HG02884 (cell line): ENCODE measurements around the gene B4GALT1.

Experiments used
- ATAC-seq: cut with Tn5 transposase; IDR thresholded peaks from one replicate; pipeline ENCODE4 v1.9.1; 2021; ENCODE audit warnings: mild to moderate bottlenecking, moderate library complexity; ENCODE audit not compliant: unreplicated experiment

Gene B4GALT1

DNA sequence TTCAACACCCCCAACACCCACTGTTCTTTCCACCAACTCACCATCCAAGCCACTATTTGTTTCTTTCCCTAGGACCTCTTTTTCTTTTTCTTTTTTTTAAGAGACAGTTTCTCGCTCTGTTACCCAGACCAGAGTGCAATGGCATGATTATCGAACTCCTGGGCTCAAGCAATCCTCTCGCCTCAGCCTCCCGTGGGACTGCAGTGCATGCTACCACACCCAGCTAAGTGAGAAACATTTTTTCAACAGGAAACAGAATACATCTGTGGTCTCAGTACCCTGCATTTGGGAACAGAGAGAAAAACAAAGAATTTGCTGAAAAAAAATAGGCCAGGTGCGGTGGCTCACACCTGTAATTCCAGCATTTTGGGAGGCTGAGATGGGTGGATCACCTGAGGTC lies 24.6 kb downstream of the B4GALT1 start:
- peak; percentile 36 for ATAC-seq

DNA sequence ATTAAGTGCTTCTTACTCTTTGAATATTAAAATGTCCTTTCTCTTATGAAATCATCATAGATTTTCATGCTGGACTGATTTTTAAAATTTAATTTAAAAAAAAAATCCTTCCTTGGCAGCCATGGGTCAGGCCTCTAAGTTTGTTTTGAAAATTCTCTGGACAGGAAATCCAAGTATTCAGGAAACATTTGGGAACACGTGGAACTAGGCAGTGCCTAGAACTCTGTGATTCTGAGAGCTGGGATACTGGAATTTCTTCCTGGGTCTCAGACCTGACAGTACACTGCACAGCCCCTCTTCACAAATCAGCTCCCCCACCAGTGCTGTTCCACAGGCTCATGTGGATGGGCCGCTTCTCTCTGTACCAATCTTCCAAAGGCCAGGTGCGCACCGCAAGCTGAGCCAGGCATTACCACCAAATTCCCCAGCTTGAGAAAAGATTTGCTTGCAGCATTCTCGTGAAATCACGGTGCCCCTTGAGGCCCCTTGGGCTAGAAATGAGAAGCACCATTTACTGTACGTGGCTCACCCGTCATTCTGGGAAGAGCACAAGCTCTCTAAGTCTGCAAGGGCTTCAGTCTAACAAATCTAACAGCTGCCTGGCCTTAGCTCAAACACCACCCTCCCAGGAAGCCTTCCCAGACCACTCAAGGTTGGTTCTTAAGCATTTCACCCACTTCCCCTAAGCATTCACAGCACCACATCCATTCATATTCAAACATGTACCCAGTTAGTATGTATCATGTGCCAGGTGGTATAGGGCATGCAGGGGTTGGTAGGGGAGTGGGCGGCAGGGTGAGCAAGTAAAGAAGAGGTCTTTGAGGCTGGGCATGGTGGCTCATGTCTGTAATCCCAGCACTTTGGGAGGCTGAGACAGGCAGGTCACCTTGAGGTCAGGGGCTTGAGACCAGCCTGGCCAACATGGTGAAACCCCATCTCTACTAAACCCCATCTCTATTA lies 26.5 kb downstream of the B4GALT1 start:
- ATAC-seq = peak; percentile 35

DNA sequence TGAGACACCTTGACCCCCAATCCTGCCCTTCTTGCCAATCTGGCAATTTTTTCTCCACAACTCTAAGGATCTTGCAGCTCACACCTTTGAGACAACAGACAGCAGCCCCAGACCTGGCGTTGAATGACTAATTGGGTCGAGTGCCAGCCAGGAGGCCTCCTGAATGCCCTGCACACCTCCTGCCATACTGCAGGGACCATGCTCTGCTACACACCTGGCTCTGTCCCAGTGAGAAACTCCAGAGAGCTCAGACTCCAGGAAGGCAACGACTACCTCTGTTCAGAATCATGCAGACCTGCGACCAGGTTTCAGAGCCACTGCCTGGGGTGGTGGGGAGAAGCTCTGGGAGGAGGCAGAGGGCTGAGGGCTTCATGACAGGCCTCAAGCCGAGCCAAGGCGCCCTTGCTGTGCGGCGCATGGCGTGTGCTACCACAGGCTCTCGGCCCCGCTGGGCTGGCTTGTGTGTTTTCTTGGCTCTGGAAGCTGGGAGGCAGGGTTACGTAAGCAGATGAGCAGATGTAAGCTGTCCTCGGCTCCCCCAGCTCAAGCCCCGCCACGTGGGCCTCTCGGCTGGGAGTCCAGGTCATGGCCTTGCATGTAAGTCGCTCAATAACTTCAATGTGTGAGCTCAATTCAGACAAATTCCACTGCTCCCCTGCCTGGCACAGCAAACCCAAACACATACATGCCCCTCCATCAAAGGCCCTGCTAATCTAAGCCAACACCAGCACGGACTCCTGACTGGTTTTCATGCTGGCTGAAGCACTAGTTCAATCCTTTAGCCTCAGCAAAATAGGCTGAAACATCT lies 27.5 kb downstream of the B4GALT1 start:
- ATAC-seq = no peak

DNA sequence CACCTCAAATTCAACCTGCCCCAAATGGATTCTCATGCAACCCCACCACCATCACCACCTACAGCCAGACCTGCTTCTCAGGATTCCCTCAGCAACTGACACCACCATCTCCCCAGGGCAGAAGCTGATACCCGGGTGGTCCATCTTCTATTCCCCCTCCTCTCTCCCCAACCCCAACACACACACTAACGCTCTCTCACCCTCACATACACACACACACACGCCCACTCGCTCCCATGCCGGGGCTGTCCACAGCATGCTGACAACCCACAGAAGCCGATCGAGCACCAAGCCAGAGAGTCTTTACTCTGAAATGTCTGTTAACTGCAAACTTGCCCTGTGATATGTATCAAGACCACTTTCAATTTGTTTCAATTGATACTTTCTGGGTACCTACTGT lies 28.4 kb downstream of the B4GALT1 start:
- ATAC-seq = no peak

DNA sequence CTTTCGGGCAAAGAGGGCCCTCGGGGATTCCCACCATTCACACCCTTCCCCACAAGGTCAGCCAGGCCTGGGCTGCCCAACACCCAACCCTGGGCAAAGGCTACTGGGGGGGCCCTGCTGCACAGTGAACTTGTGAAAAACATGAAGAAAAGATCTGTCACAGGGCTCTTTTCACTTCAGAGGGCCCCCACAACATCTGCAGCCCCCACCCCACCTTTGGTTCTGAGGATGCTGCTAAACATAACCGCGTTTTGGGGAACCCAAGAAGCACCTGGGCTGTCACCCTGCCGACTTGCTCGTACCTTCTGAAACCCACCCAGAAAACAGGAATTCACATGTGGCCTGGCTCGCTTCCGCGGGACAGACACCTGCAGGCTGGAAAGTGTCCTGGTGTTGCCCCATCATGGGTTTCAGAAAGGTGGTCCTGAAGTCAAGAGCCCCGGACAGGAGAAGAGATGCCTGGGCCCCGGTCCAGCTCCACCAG lies 29.3 kb downstream of the B4GALT1 start:
- ATAC-seq = no peak

DNA sequence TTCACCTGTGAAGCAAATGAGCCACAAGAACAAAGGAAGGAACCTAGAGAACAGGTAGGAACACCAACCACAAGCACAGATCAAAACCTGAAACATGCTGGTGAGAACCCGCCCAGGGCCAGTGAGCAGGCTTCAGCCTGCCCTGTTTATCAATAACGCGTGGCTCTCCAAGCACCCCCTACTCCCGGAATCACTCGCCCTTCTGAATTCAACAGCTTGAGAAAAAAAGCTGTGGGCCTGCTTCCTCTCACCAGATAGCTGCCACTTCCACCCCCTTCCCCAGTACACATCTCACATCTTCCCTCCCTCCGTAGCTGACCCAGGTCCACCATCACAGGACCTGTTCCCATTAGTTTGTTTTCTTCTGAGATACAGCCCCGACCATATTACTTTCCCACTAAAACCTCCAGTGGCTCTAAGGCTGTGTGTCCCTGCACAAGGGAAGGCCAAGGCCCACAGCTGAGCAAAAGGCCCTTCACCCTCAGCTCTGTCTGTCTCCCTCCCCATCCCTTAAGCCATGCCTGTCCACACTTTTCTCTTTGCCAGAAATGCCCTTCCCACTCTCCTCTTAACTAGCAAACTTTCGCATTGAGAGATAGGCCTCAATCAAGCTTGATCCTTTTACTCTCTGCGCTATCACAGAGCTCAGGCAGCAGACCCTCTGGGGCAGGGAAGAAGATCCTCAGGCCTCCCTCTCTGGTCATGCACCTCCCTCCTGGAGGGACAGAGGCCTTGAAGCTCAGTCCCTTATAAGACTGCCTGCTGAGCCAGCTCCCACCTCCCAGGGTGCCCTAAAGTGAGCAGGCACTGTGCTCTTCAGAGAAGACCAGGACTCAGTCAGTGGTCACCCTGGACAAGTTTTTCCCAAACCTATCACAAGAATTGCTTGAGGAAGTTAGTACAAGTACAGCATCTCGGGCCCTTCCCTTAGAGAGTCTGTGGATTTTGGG lies 30.1 kb downstream of the B4GALT1 start:
- ATAC-seq = no peak

DNA sequence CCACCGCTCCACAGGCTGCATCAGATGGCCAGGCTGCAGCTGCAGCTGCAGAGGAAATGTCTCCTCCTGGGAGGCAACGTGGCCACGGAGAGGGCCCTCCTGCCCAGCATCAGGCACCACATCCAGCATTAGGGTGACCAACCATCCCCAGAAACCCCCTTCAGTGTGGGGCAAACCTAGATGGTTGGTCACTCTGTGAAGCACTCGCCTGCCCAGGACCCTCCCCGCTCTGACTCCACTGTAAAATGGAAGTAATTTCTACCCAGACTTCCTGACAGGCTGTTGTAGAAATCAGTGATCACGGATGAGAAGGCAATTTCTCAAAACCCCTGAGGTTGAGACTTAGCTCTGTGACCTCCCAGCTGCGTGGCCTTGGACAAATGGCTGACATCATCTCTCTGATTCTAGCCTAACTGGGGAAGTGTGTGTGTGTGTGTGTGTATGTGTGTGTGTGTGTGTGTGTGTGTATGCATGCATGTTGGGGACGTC lies 31.6 kb downstream of the B4GALT1 start:
- no peak for ATAC-seq

DNA sequence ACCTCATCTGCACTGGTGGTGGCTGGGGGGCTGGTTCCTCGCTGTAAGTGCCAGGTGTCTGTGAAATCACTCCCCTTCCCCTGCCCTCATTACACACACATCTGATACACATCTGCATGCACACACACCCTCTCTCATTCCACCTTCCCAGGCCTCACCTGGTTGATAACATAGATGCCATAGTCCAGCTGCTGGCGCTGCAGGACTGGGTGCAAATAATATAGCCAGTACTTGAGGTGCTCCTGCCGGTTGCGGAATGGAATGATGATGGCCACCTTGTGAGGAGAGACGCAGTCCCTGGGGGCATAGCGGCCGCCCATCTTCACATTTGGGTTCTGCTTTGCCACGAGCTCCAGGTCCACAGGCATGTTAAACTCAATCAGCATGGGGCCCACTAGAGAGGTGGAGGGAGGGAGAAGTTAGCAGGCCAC lies 32.1 kb downstream of the B4GALT1 start:
- ATAC-seq = no peak

DNA sequence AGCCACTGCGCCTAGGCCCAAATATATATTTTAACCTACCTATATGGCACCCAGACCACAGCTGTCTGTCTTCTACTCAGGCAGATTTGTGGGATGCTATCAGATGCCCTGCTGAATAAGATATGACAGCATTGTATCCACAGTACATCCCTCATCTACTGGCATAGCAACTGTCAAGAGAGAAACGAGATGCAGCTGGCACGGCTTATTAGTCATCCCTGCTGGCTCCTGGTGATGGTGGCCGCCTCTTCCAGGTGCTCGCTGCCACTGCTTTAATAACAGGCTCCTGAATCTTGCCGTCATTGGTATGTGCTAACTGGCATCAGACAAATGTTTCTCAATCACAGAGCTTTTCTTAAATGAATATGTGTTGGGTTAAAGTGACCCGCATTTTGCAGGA lies 34.0 kb downstream of the B4GALT1 start:
- no peak for ATAC-seq

DNA sequence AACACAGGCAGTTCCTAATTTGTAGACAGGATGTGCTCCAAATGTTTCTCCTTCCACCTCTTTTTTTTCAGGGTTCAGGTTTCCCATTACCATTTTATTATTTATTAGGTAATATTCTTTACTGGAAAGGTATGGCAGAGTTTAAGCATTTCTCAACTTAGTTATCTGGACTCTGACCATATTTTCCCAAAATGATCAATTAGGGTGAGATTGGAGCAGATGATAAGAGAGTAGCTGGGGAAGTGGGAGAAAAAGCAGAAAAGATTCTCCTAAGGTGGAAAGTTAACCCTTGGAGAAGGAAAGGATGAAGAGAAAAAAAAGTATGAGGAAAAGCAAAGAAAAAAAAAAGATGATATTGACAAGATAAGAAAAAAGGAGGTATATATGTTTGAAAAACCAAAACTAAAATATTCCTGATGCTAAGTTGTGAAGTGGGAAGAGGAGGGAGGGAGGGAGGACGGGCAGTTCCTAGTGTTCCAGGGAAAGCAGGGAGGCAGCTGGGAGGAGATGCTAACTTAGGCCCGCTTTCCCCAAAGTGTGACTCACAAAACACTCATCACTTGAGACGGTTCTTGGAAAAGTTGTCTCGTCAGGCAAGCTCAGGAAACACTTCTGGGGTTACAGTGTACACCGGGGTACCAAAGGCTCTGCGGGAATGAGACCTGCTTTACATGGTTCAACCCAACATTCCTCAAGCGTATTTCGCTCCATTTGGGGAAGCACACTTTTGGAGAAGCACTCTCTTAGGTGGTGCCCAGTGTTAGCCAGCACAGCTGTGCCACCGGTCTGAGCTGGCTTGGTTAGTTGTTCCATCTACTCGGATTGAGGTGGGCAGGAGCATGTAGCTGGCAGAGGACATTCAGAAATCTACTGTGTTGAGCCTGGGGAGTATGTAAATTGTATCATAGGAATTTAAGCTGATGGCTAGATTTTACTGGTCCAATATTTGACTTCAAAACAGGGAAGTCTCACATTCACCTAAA lies 35.1 kb downstream of the B4GALT1 start:
- no peak for ATAC-seq

DNA sequence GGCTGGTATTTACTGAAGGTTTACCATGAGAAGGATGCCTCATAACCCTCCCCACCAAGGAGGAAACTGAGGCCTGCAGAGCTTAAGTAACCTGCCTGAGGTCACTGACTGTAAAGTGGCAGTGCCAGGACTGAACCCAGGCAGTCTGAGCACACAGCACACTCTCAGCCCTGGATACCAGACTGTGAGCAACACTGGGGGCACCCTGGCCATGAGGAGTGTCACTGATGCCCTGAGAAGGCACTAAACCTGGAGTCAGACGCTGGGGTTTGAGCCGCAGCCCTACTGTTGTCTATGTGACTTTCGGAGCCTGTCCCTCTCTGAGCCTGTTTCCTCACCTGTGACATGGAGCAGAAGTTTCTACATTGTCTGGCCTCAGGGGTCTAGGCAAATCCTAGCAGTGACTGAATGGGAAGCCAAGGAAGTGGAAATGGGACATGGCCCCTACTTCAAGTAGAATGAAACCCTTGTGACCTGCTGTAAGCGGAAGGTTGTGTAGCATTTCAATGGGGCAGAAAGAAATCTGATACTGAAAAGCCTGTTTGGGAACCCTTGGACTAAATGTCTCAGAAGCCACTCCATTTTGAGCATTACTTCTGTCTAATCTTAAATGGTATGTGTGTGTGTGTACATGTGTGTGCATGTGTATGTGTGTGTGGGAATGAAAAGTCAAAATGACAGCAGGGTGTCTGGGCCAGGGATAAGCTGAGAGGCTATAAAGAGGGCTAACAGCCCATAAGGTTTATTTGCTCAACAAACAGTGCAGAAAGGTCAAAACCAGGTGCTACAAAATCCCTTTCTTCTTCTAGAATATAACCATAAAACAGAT lies 36.0 kb downstream of the B4GALT1 start:
- no peak for ATAC-seq

DNA sequence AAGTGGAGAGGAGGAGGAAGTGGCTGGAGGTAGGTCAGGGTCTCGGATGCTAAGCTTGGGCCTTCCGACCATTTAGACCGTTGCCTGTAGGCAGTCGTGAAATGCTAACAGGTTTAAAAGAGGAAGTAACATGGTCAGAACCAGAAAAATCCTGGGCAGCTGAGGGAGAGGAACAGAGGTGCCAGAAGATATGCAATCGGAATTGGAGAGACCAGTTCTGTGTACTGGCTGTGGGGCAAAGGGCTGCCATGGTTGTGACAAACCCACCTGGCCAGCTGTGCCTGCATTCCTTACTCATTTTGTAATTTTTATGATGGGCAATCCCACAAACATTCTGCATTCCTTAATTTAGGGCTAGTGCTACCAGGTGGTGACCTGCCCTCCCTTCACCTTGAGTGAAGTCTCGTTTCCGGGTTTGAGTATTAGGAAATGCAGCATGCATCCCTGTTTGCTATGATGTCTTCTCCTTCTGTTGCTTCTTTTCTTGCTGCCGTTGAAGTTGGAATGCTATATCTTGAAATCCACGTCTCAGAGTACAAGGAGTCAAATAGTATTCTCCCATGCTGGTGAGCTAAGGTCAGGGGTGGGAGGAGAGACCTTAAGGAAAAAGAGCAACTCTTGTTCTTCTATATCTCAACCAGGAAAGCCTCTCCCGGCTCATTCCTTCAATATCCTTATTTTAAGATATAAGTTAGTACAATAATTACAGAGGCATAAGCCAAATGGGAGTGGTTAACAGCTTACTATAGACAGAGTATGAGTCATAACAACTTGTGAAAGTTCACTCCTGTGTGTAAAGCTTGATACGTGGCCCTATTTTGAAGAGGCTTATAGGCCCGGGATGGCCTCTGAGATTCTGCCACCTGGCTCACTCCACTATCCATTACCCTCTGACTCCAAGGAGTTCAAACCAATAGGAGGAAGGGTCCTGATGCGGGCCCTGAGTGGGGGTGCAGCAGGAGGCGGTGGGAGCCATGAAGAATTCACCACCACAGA lies 37.0 kb downstream of the B4GALT1 start:
- peak; percentile 65 for ATAC-seq

DNA sequence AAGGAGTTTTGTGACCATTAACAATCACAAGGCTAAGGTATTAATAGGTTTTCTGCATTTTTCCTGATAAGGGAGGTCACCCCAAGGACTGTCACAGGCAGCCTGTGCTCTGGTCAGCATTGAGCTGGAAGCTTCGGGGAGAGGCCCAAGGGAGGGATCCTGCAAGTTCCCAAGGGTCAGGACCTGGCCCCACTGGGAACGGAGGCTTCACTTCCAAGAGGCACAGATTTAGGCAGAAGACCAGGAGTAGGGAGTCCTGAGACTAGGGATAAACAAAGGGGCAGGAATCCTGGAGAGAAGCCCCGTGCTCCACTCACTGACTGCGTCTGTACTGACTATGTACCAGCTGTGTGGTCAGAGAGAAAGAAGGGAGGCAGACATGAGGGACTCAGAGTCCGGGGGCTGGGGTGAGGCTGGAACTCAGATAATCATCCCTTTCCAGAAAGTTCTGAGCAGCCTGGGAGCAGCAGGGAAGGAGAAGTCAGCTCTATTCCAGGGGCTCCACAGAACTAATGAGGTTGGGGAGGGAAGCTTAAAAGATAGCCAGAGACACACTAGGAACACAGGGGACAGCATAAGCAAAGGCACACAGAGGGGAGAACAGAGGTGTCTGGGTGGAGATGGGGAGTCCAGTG lies 37.8 kb downstream of the B4GALT1 start:
- ATAC-seq = no peak

DNA sequence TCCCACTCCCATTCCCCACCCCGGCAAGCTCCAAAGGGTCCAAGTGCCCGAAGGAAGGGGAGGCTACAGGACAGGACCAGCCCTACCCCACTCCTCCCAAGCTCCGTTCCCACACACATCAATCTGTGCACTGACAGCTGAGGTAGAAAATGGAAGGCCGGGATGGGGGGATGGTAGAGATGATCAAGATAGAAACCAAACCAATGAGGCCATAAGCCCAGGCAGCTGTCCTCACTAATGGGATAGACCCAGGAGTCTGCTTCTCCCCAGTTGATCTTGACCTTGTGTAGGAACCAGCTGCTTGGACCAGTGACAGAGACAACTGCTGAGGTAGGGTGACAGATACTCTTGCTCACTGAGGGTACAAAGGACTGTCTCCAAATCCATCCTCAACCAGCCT lies 38.6 kb downstream of the B4GALT1 start:
- no peak for ATAC-seq

DNA sequence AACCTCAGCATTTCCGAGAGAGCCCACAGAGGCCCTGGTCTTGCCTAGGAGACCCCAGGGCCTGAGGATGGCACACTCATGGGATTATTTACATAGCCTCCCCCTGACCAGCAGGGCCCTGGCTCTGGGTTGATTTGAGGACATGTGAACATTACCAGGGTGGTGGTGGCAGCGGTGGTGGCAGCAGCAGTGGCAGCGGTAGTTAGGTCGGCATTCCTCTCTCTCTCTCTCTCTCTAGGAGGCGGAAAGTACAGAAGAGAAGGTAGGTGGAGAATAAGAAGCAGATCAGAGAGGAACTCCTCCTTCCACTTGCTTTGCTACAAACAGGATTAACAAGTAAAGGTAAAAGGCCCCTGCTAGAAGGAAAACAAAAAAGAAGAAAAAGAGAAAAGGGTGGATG lies 39.3 kb downstream of the B4GALT1 start:
- no peak for ATAC-seq
